ENCODE results near the gene ZFP69.

The ZFP69 gene

GRCh38 chr1:40449684-40450494 lies 27.2 kb upstream of the ZFP69 start, which contains the start of gene ZFP69B (continued):
- TF ChIP-seq ZBTB6 (tag by site-specific recombination; IDR thresholded peaks at IDR 0.05) (peak; percentile 92), ZNF555 (tag by site-specific recombination; conservative IDR thresholded peaks at IDR 0.05) (no peak), KLF1 (tag by site-specific recombination; IDR thresholded peaks at IDR 0.05) (peak; percentile 38), KLF8 (tag by site-specific recombination; IDR thresholded peaks at IDR 0.05) (0 out of 2 replicates have a peak, but pooled peaks have one; percentile 44), ZNF146 (tag by site-specific recombination; IDR thresholded peaks at IDR 0.05) (no peak), MZF1 (tag by site-specific recombination; IDR thresholded peaks at IDR 0.05; ENCODE audit: borderline replicate concordance) (peak; percentile 83), ZSCAN16 (tag by site-specific recombination; IDR thresholded peaks at IDR 0.05) (0 out of 2 replicates have a peak, but pooled peaks have one; percentile 22), ZNF292 (tag by site-specific recombination; IDR thresholded peaks at IDR 0.05; ENCODE audit: borderline replicate concordance, low read depth) (no peak), ZNF132 (tag by site-specific recombination; IDR thresholded peaks at IDR 0.05; ENCODE audit: borderline replicate concordance) (no peak), ZNF112 (tag by site-specific recombination; IDR thresholded peaks at IDR 0.05) (no peak), GLIS1 (tag by site-specific recombination; IDR thresholded peaks at IDR 0.05) (peak; percentile 76)

GRCh38 chr1:40450495-40451237 lies 26.4 kb upstream of the ZFP69 start:
- CTCF ChIA-PET: interaction anchor here (0.6 to 2.8 kb wide), 9 partner anchors 12 to 727 kb away, joined by 3 to 21 read pairs (median 3); no protein-coding TSS in a partner anchor
- Histone ChIP-seq H3K36me3 (ENCODE audit: control insufficient read depth in 2 of 2, insufficient read depth in 1 of 2, low read length in 2 of 2) (peaks cover 0 to 13% of the 10 kb centered on the region in 2 experiments; a peak in 1 of 3 replicates), H3K4me3 (ENCODE audit: low read depth, low read length) (peak overlapping the region; percentile 59), H3K27ac (ENCODE audit: extremely low read depth, low read depth, low read length) (peak overlapping the region; percentile 13; the same call in 1 of the 2 replicates), H3K9me3 (ENCODE audit: control insufficient read depth, insufficient read depth, low read depth, low read length) (no peaks in the 10 kb centered on the region), H3K4me1 (ENCODE audit: control insufficient read depth, insufficient read depth, low read length) (no peaks in the 10 kb centered on the region)
- POLR2A ChIA-PET: interaction anchor here (0.6 to 1.3 kb wide), 10 partner anchors 11 to 241 kb away, joined by 3 to 11 read pairs (median 4); partner anchors contain the start of genes EXO5, NFYC, SMAP2 and ZFP69
- TF ChIP-seq ZNF423 (tag by site-specific recombination; IDR thresholded peaks at IDR 0.05): 0 out of 2 replicates have a peak, but pooled peaks have one; percentile 17
- TF ChIP-seq KLF8 (tag by site-specific recombination; IDR thresholded peaks at IDR 0.05): no peak
- peak; percentile 62 for TF ChIP-seq SP2 (tag by site-specific recombination; IDR thresholded peaks at IDR 0.05)
- peak; percentile 82 for TF ChIP-seq ZBTB17 (tag by site-specific recombination; IDR thresholded peaks at IDR 0.05)
- TF ChIP-seq ZNF366 (tag by site-specific recombination; conservative IDR thresholded peaks at IDR 0.05): peak; percentile 35; the same call in 1 of the 2 replicates
- TF ChIP-seq EGR2 (tag by site-specific recombination; IDR thresholded peaks at IDR 0.05; ENCODE audit: low read depth): peak; percentile 97
- peak; percentile 47; the same call in 1 of the 2 replicates for TF ChIP-seq ZNF792 (tag by site-specific recombination; IDR thresholded peaks at IDR 0.05)
- no peak for TF ChIP-seq SALL2 (tag by site-specific recombination; IDR thresholded peaks at IDR 0.05; ENCODE audit: borderline replicate concordance)
- peak; percentile 40; the same call in 1 of the 2 replicates for TF ChIP-seq ZNF629 (tag by site-specific recombination; IDR thresholded peaks at IDR 0.05)
- TF ChIP-seq OSR2 (tag by site-specific recombination; IDR thresholded peaks at IDR 0.05): 0 out of 2 replicates have a peak, but pooled peaks have one; percentile 7
- no peak for TF ChIP-seq ZNF626 (tag by site-specific recombination; IDR thresholded peaks at IDR 0.05)
- peak; percentile 98 for TF ChIP-seq ZFHX2 (tag by site-specific recombination; conservative IDR thresholded peaks at IDR 0.05)
- no peak for TF ChIP-seq ZNF311 (tag by site-specific recombination; IDR thresholded peaks at IDR 0.05; ENCODE audit: borderline replicate concordance)
- 0 out of 2 replicates have a peak, but pooled peaks have one; percentile 11 for TF ChIP-seq ZXDB (tag by site-specific recombination; IDR thresholded peaks at IDR 0.05)
- TF ChIP-seq ZNF202 (tag by site-specific recombination; IDR thresholded peaks at IDR 0.05; ENCODE audit: borderline replicate concordance): no peak
- TF ChIP-seq ZNF341 (tag by site-specific recombination; IDR thresholded peaks at IDR 0.05; ENCODE audit: low read depth): no peak
- peak; percentile 39; the same call in 1 of the 2 replicates for TF ChIP-seq KLF16 (tag by site-specific recombination; IDR thresholded peaks at IDR 0.05)
- no peak for TF ChIP-seq ZNF561 (tag by site-specific recombination; IDR thresholded peaks at IDR 0.05; ENCODE audit: borderline replicate concordance)
- 0 out of 2 replicates have a peak, but pooled peaks have one; percentile 11 for TF ChIP-seq ZNF2 (tag by site-specific recombination; IDR thresholded peaks at IDR 0.05)
- TF ChIP-seq GLIS1 (tag by site-specific recombination; IDR thresholded peaks at IDR 0.05): peak; percentile 44
- TF ChIP-seq CTCF (tag by site-specific recombination; IDR thresholded peaks at IDR 0.05): no peak
- TF ChIP-seq SP3 (tag by site-specific recombination; IDR thresholded peaks at IDR 0.05): no peak; the same call in 1 of the 2 replicates
- peak; percentile 82 for TF ChIP-seq ZNF335 (tag by site-specific recombination; conservative IDR thresholded peaks at IDR 0.05)
- no peak for TF ChIP-seq ZNF214 (tag by site-specific recombination; IDR thresholded peaks at IDR 0.05; ENCODE audit: borderline replicate concordance)
